PFSK-1 (cell line): Measurements from ENCODE around the gene TK1.

Experiments
- FOXP2 ChIP-seq: optimal IDR thresholded peaks from 2 replicates; pipeline ENCODE3; 2011; ENCODE audit warnings: borderline replicate concordance, control low read depth, inconsistent platforms; ENCODE audit not compliant: insufficient read depth; ENCODE audit errors: extremely low read length, extremely low read depth
- POLR2AphosphoS5 ChIP-seq: IDR thresholded peaks from 2 replicates; pipeline ENCODE4 v1.6.1; 2012; ENCODE audit warnings: low read depth, mild to moderate bottlenecking, control low read depth, low read length, moderate library complexity
- SIN3A ChIP-seq: IDR thresholded peaks from 2 replicates; pipeline ENCODE4 v1.6.1; 2012; ENCODE audit warnings: mild to moderate bottlenecking, low read length, moderate library complexity, borderline replicate concordance; ENCODE audit not compliant: insufficient read depth
- TAF1 ChIP-seq: IDR thresholded peaks from 2 replicates; pipeline ENCODE4 v1.6.1; 2012; ENCODE audit warnings: low read length, control low read depth, borderline replicate concordance; ENCODE audit not compliant: insufficient read depth
- TF ChIP-seq, protein P1 (sequence below), 2 experiments: IDR thresholded peaks; 2 replicates each; pipeline versions ENCODE4 v1.6.1 to v1.8.0; 2011 to 2012; ENCODE audit warnings: low read depth in 2 of 2, low read length in 2 of 2, control low read depth in 1 of 2, inconsistent platforms in 1 of 2, mild to moderate bottlenecking in 1 of 2, moderate library complexity in 1 of 2; ENCODE audit not compliant: insufficient read depth in 1 of 2

Gene TK1

DNA sequence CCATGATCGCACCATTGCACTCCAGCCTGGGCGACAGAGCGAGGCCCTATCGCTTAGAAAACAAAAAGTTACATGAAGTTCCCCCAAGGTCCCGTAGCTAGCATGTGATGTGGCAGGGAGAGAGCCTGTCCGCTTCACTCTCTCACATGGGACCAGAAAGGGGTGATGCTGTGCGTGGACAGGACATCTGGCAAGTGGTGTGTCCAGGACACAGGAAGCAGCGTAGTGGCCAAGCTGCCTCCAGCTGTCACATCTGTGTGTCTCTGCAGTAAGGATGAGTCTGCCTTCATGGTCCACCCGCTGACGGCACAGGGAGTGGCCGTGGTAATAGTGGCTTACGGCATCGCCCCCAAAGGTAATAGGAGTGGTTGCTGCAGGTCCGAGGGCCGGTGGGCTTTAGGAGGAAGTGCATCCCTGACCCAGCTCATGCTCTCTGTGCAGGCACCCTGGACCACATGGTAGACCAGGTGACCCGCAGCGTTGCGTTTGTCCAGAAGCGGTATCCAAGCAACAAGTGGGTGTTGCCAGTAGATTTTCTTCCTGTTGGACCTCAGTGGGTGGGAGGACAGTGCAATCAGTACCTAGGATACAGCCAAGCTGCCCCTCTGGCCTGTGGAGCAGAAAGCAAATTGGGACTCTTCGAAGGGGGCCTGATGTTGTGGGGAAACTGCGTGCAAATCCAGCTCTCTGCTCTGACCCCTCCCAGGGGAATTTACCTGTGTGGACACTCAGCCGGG, 17.7 kb upstream of the TK1 start:
- TF ChIP-seq SIN3A = no peak
- no peak for TF ChIP-seq POLR2AphosphoS5
- TF ChIP-seq FOXP2 = no peak
- TF ChIP-seq TAF1 = no peak
- TF ChIP-seq, protein P1, sequence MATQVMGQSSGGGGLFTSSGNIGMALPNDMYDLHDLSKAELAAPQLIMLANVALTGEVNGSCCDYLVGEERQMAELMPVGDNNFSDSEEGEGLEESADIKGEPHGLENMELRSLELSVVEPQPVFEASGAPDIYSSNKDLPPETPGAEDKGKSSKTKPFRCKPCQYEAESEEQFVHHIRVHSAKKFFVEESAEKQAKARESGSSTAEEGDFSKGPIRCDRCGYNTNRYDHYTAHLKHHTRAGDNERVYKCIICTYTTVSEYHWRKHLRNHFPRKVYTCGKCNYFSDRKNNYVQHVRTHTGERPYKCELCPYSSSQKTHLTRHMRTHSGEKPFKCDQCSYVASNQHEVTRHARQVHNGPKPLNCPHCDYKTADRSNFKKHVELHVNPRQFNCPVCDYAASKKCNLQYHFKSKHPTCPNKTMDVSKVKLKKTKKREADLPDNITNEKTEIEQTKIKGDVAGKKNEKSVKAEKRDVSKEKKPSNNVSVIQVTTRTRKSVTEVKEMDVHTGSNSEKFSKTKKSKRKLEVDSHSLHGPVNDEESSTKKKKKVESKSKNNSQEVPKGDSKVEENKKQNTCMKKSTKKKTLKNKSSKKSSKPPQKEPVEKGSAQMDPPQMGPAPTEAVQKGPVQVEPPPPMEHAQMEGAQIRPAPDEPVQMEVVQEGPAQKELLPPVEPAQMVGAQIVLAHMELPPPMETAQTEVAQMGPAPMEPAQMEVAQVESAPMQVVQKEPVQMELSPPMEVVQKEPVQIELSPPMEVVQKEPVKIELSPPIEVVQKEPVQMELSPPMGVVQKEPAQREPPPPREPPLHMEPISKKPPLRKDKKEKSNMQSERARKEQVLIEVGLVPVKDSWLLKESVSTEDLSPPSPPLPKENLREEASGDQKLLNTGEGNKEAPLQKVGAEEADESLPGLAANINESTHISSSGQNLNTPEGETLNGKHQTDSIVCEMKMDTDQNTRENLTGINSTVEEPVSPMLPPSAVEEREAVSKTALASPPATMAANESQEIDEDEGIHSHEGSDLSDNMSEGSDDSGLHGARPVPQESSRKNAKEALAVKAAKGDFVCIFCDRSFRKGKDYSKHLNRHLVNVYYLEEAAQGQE (IDR thresholded peaks at IDR 0.05; ENCODE audit: insufficient read depth in 1 of 2, low read depth in 2 of 2, low read length in 2 of 2) = no peak

DNA sequence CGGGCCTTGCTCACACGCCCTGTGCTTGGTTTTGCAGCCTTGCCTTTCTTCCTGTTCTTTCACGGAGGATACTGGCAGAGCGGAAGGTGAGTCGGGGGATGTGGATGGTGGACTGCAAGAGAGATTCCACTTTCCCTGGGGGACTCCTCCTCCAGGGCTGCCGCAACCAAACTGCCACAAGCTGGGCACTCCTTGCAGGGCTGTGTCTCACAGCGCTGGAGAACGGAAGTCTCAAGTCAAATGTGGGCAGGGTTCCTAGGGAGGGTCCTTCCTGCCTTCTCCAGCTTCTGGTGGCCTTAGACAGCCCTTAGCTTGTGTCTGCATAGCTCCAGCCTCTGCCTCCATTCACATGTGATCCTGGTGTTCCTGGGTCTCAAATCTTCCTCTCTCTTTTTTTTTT, 15.8 kb upstream of the TK1 start:
- TF ChIP-seq, protein P1 (IDR thresholded peaks at IDR 0.05; ENCODE audit: insufficient read depth in 1 of 2, low read depth in 2 of 2, low read length in 2 of 2) = no peak
- TF ChIP-seq FOXP2 (no peak), POLR2AphosphoS5 (no peak), SIN3A (no peak), TAF1 (no peak)

DNA sequence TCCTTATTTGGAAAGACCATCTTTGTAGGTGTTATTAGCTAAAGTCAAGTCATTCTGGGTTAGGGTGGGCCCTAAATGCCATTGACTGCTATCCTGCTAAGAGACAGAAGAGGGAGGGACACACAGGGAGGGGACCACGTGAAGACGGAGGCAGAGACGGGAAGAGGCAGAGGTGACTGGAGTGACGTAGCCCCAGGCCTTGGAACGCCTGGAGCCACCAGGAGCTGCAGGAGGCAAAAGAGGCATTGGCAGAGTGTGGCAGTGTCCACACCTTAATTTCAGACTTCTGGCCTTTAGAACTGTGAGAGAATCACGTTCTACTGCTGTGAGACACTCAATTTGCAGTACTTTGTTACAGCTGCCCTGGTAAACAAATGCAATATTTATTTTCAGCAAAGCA, 13.6 kb upstream of the TK1 start:
- TF ChIP-seq TAF1 (no peak), FOXP2 (no peak), SIN3A (no peak), POLR2AphosphoS5 (no peak)
- TF ChIP-seq, protein P1 (IDR thresholded peaks at IDR 0.05; ENCODE audit: insufficient read depth in 1 of 2, low read depth in 2 of 2, low read length in 2 of 2) = no peak

DNA sequence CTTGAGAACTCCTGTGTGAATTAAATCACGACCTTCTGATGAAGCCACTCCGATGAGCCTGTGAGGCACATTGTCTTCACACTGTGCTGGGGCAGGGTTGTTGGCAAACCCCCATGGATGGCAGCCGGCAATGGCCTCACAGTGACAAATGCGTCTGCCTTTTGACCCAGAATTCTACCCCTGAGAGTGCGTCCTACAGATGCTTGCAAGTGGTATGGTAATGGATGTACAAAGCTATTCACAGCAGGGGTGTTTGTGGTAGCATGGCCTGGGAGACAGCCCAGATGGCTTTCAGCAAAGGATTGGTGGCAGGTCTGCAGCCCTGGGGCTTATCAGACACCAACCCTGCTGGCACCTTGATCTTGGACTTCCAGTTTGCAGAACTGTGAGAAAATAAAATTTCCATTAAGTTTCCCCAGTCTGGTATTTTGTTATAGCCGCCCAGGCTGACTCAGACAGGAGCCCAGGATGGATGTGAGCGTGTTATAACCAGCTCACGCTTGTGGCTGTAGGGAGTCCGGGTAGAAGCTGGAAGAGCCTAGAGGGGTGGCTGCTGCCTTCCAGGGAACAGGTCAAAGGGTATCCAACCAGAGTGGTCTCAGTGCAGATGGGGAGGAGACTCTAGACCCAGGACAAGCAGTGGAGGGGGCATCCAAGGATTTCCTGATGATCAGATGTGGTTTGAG, 10.4 kb upstream of the TK1 start:
- TF ChIP-seq SIN3A (no peak), TAF1 (no peak), FOXP2 (no peak), POLR2AphosphoS5 (no peak)
- TF ChIP-seq, protein P1 (IDR thresholded peaks at IDR 0.05; ENCODE audit: insufficient read depth in 1 of 2, low read depth in 2 of 2, low read length in 2 of 2) = no peak
